Measurements from ENCODE around the gene NRP2. TPM values are rescaled to one million over a fixed set of nuclear protein-coding genes. Genes with fewer than 3 reads are reported as not detected.

The NRP2 gene
- total RNA-seq, 1 experiment from 2014 or later = 13.2 TPM

- Histone ChIP-seq H3K4me1 (replicated peaks) (peaks cover 21% of the 10 kb centered on the region), H3K9me3 (replicated peaks) (no peaks in the 10 kb centered on the region), H3K36me3 (no peaks in the 10 kb centered on the region), H3K4me3 (no peak overlapping the region), H3K27me3 (replicated peaks) (no peaks in the 10 kb centered on the region; the same call in 1 of the 2 replicates), H3K27ac (no peak overlapping the region)
- no peak for DNase-seq (ENCODE audit: low read depth in 1 of 2, low spot score in 2 of 2)
Observed at GRCh38 chr2:205837663-205838062, 155.4 kb downstream of the NRP2 start.

- Histone ChIP-seq H3K4me1 (replicated peaks) (no peaks in the 10 kb centered on the region; the same call in 1 of the 2 replicates), H3K27me3 (replicated peaks) (no peaks in the 10 kb centered on the region; the same call in 1 of the 2 replicates), H3K9me3 (replicated peaks) (no peaks in the 10 kb centered on the region), H3K36me3 (no peaks in the 10 kb centered on the region), H3K4me3 (no peak overlapping the region), H3K27ac (no peak overlapping the region)
- DNase-seq (ENCODE audit: low read depth in 1 of 2, low spot score in 2 of 2) = no peak
Observed at GRCh38 chr2:205845446-205845845, 163.1 kb downstream of the NRP2 start.
